NOMO-1 (cell line): ENCODE data around the gene FHIT.
A peak's percentile ranks its signal among the peaks of the same experiment; 100 is the strongest.

Experiments
- DNase-seq, 2 experiments: peaks; one replicate each; lab custom pipeline; 2025; ENCODE audit not compliant: unreplicated experiment in 2 of 2; lab: John Stamatoyannopoulos, UW

Gene FHIT

GRCh38 chr3:59774000-59774399 is 1477.3 kb downstream of the FHIT start:
- DNase-seq: no peak

GRCh38 chr3:59772416-59773408 is 1478.5 kb downstream of the FHIT start:
- DNase-seq: no peak

GRCh38 chr3:59771768-59772181 is 1479.5 kb downstream of the FHIT start:
- DNase-seq: no peak

GRCh38 chr3:59769127-59769750 is 1482.0 kb downstream of the FHIT start:
- DNase-seq: no peak

- no peak for DNase-seq
Measured at GRCh38 chr3:59766200-59766872, 1484.9 kb downstream of the FHIT start.

GRCh38 chr3:59764171-59764570 is 1487.1 kb downstream of the FHIT start:
- DNase-seq: no peak

GRCh38 chr3:59762941-59763340 is 1488.3 kb downstream of the FHIT start:
- DNase-seq: no peak

- DNase-seq: no peak
Measured at GRCh38 chr3:59759298-59760031, 1491.8 kb downstream of the FHIT start.

GRCh38 chr3:59758672-59759071 is 1492.6 kb downstream of the FHIT start:
- DNase-seq: no peak

- DNase-seq: no peak
Measured at GRCh38 chr3:59756934-59757333, 1494.3 kb downstream of the FHIT start.

- no peak for DNase-seq
Measured at GRCh38 chr3:59754456-59755129, 1496.7 kb downstream of the FHIT start.

GRCh38 chr3:59753808-59754450 is 1497.3 kb downstream of the FHIT start:
- DNase-seq: no peak

- DNase-seq: no peak
Measured at GRCh38 chr3:59752925-59753324, 1498.3 kb downstream of the FHIT start.

- no peak for DNase-seq
Measured at GRCh38 chr3:59751606-59752005, 1499.6 kb downstream of the FHIT start.

GRCh38 chr3:59750391-59750790 is 1500.9 kb downstream of the FHIT start:
- DNase-seq: peak in 1 of 2 experiments; percentile 23

- peak; percentile 87 for DNase-seq
Measured at GRCh38 chr3:59749291-59749690, 1502.0 kb downstream of the FHIT start.

GRCh38 chr3:59746585-59746984 is 1504.7 kb downstream of the FHIT start:
- DNase-seq: no peak

- DNase-seq: no peak
Measured at GRCh38 chr3:59737241-59737640, 1514.0 kb downstream of the FHIT start.

- no peak for DNase-seq
Measured at GRCh38 chr3:59734061-59734460, 1517.2 kb downstream of the FHIT start.
